ENCODE data around the gene BICD1.

Gene BICD1

GRCh38 chr12:32110417-32110816, 3.8 kb downstream of the BICD1 start:
- no peak for TF ChIP-seq ZFX (IDR thresholded peaks at IDR 0.05; ENCODE audit: borderline replicate concordance)
- no peak for TF ChIP-seq CTCF (IDR thresholded peaks at IDR 0.05)
- H3K27ac ChIP-seq = no peak overlapping the region

- TF ChIP-seq ZFX (IDR thresholded peaks at IDR 0.05; ENCODE audit: borderline replicate concordance) (no peak), CTCF (IDR thresholded peaks at IDR 0.05) (no peak)
- no peak overlapping the region for H3K27ac ChIP-seq
Observed at GRCh38 chr12:32110942-32111341, 4.3 kb downstream of the BICD1 start.

DNA sequence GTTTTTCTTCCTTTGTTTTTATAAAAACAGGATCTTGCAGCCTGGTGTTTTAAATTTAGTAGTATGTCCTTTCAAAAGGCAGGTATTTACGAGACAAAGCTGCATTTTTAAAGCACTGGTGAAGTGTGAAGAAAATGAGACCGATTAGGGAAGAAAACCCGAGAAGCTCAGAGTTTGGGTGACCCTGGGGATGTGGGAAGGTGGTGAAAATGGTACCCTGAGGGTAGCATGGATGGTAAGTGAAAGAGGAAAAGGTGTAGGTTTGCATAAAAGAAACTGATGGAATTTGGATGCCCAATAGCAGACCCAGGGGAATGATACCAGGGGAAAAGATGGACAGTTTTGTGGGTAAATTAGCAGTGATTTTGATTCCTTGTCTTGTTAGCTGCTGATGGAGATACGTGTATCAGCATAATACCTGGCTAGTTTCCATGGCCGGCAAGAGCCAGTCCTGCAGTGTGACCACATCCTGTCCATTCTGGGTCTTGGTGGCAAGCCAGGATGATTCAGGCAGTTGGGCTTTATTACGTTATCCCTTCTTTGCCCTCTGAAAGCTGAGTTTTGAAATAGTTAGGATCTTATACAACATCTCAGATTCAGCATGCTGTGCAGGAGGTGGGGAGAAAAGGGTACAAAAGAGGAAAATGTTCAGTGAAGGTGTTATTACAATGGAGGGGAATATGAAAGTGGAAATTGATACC, 8.9 kb downstream of the BICD1 start:
- H3K27ac ChIP-seq = no peak overlapping the region

DNA sequence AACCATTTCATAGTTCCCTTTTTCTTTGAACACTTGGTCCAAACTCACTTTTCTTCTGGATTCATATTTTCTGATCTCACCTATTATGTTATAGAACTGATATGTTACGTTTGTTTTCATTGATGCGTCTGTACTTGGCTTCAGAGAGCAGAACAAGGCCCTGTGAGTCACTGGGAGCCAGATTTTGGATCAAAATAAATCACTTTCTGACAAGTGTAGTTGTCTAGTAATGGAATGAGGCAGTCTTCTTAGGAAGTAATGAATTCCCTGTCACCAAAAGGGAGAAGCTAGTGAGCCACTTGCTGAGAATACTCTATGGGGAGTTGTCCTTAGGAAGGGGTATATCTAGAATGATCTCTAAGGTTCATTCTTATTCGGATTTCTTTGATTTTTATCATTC, 10.2 kb downstream of the BICD1 start:
- no peak overlapping the region for H3K27ac ChIP-seq
- no peak for TF ChIP-seq ZFX (IDR thresholded peaks at IDR 0.05; ENCODE audit: borderline replicate concordance)
- no peak for TF ChIP-seq CTCF (IDR thresholded peaks at IDR 0.05)

More for the DNA sequence above, 8.9 kb downstream of the BICD1 start:
- no peak for TF ChIP-seq ZFX (IDR thresholded peaks at IDR 0.05; ENCODE audit: borderline replicate concordance)
- TF ChIP-seq CTCF (IDR thresholded peaks at IDR 0.05) = no peak

- H3K27ac ChIP-seq = no peak overlapping the region
- TF ChIP-seq CTCF (IDR thresholded peaks at IDR 0.05) = no peak
- TF ChIP-seq ZFX (IDR thresholded peaks at IDR 0.05; ENCODE audit: borderline replicate concordance) = no peak
Observed at GRCh38 chr12:32117316-32117715, 10.7 kb downstream of the BICD1 start.

DNA sequence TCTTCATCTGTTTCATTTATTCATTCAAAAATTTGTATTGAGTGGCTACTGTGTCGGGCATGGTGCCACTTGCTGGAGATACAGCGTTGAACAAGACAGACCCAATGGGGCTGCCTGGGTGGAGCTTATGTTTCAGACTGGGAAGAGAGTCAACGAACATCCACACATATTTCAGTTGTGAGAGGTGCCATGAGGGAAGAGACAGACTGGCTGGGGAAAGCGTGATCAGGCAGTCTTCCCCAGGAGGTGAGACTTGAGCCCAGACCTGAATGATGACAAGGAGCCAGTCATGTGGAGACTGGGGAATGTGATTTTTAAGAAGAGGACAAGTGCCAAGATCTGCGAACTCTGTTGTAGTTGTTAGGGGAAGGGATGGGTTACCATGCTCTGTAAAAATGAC, 12.2 kb downstream of the BICD1 start:
- H3K27ac ChIP-seq = no peak overlapping the region
- TF ChIP-seq CTCF (IDR thresholded peaks at IDR 0.05) (no peak), ZFX (IDR thresholded peaks at IDR 0.05; ENCODE audit: borderline replicate concordance) (no peak)

DNA sequence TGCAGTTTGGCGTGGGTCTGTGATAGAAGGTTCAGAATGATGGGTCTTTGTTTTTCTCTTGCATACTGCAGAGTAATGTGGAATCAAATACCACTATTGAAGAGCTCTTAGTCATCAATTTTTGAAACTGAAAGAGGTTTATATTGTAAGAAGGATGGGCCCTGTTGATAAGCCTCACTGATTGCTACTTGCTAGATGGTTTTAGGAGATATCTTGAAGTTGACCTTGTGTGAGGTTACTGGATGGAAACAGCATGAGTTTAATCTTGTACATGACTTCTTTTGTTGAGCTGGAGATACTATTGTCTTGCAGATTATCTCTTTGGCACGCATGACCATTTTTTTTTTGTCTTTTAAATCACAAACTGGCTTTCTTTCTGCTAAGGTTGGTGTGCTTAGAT, 13.8 kb downstream of the BICD1 start:
- TF ChIP-seq CTCF (IDR thresholded peaks at IDR 0.05) = no peak
- TF ChIP-seq ZFX (IDR thresholded peaks at IDR 0.05; ENCODE audit: borderline replicate concordance) = no peak
- no peak overlapping the region for H3K27ac ChIP-seq

Measured in 22Rv1 (cell line).